Raji (cell line): ENCODE measurements around the gene SLC24A3.

ENCODE experiments used
- POLR2A ChIP-seq: IDR thresholded peaks from 2 replicates; pipeline ENCODE4 v1.6.1; 2011; ENCODE audit warnings: low read depth, low read length, control low read depth; ENCODE audit not compliant: insufficient read depth

The SLC24A3 gene

DNA sequence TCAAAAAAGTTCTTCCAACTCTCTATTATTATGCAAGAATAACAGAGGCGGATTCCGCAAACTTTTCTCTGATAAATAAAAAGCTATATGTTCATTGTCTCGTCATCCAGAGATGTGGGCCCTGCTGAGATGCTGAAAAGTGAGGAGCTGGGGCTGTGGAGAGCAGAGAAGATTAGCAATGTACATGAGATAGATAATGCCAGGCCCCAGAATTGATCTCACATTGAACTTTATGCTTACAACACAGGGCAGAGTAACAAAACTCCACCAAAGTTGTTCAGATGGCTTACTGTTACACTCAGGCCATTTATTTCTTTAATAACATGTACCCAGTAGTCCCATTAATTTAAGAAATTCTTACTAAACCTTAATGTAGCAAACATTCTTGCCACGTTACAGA is 512.9 kb downstream of the SLC24A3 start:
- TF ChIP-seq POLR2A: no peak

DNA sequence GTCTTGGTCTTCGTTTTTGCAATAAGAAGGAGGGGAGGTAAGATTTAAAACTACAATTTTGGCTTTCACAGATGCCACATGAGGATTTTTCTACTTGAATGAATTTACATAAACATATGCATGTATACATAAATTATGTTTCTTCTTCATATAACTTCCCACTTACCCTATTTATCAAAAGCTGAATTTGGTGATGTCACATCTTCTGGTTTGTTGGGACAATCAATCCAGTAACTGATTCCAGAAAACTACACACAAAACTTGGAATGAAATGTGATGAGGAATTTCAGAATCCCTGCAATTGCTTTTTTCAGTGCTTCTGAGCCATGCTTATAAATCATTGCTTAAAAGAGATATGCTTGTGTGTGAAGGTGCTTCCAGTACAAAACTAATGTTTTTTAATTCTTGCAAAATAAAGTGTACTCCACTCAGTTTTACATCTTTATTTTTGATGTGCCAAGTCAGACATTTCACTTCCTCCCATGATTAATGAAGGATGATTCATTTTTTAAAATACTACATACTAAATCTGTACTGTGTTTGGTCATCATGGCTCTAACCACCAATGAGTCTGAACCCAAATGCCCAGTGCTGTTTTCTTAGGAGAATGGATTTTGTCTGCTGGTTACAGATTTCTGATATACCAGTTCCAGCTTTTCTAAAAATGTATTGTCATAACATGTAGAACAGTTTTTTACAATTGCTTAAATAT is 513.5 kb downstream of the SLC24A3 start:
- no peak for TF ChIP-seq POLR2A

GRCh38 chr20:19727251-19727847 is 514.9 kb downstream of the SLC24A3 start:
- no peak for TF ChIP-seq POLR2A

DNA sequence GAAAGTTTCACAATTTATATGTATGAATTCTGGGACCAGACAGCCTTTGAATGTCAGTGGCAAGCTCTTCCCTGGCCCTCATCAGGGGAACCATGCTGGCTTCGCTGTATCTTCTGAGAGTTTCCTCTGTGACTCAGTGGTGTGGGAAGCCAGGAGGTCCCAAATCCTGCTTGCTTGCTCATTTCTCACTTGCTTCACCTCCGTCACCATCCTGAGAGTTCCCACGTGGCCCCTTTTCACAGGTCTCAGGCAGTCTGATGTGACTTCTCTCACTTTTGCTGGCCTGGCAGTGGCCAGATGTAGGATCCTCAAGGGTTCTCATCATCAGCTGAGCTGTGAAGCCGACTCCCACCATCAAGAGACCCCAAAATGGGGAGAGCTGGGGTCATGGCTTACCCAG is 517.2 kb downstream of the SLC24A3 start:
- no peak for TF ChIP-seq POLR2A

DNA sequence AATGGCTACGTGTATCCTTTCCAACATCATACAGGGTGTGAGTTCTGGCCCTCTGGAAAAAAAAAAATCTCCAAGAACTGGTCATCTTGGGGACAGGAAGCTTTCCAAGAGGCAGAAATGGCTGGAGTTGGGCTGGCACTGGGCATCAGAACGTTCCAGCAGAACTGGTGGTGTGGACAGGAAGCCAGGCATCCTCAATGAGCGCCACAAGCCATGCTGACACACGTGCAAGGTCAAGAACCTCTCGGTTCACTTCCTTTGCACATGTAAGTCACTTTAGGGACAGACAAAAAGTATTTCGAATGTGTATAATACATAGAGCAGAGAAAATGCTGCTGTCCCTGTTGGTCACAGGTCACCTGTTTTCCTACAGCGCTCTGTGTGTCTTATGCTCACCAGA is 518.3 kb downstream of the SLC24A3 start:
- TF ChIP-seq POLR2A: no peak

DNA sequence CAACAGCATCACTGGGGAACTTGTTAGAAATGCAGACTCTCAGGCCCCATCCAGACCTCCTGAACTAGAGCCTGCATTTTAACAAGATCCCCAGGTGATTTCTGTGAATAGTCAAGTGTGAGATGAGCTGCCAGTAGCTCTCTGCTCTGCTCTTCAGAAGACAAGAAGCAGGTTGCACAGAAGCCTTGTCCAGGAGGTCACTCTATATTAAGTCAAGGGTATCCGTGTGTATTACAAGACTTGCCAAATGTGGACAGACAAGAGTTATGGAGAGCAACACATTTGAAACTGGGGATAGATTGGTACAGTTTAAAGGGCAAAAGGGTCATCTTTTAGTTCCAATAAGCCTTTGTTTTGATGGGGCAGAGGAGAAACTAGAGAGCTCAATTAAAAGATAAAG is 522.4 kb downstream of the SLC24A3 start:
- no peak for TF ChIP-seq POLR2A

- no peak for TF ChIP-seq POLR2A
Measured at GRCh38 chr20:19735446-19735845, 523.0 kb downstream of the SLC24A3 start.

- TF ChIP-seq POLR2A: no peak
Measured at GRCh38 chr20:19737025-19737424, 524.6 kb downstream of the SLC24A3 start.

DNA sequence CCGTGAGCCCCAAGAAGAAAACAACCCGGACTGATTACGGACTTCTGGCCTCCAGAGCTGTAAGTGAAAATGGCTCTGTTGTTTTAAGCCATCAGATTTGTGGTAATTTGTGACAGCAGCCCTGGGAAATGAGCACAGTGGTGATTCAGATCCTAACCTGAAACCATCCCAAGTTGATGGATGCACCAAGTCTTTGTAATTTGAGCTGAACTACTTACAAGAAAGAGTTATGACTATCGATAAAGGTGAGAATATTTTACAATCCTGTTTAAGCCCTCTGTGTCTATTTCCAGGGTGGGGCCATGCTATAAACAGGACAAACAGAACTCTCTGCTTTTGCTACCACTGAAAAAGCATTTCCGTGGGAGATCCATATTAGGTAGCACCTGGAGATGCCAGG is 526.5 kb downstream of the SLC24A3 start:
- no peak for TF ChIP-seq POLR2A

GRCh38 chr20:19739351-19739750 is 526.9 kb downstream of the SLC24A3 start:
- TF ChIP-seq POLR2A: no peak

GRCh38 chr20:19740512-19740911 is 528.1 kb downstream of the SLC24A3 start:
- no peak for TF ChIP-seq POLR2A

- TF ChIP-seq POLR2A: no peak
Measured at GRCh38 chr20:19741924-19742323, 529.5 kb downstream of the SLC24A3 start.

GRCh38 chr20:19742974-19743639 is 530.7 kb downstream of the SLC24A3 start:
- no peak for TF ChIP-seq POLR2A

DNA sequence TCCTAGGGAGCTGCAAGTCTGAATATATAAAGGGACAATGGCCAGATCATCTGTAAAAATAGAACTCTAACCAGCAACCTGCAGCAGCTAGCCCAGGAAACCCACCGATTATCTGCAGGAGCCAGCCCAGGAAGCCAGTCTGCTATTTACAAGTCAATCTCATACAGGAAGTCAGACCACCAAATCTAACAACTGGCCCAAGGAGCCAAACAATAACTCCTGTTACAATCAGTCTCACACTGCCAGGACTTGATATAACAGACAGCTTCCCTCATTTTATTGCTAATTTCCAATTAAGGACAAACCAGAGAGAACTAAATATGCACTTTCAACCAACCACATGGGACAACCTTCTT is 531.2 kb downstream of the SLC24A3 start:
- TF ChIP-seq POLR2A: no peak

- no peak for TF ChIP-seq POLR2A
Measured at GRCh38 chr20:19745106-19745505, 532.7 kb downstream of the SLC24A3 start.

- no peak for TF ChIP-seq POLR2A
Measured at GRCh38 chr20:19745584-19745983, 533.1 kb downstream of the SLC24A3 start.
